Parathyroid adenoma (tissue), 2 donors: ENCODE measurements around the gene ENTREP3.

Source experiments
- H2AFZ ChIP-seq: fragments of 300-600 bp; sonication (generic); one replicate; pipeline ENCODE4 v1.7.0; 2017; ENCODE audit warnings: antibody characterized with exemption, mild to moderate bottlenecking
- H3K27ac ChIP-seq: fragments of 300-600 bp; sonication (generic); one replicate; pipeline ENCODE4 v1.7.0; 2017
- H3K27me3 ChIP-seq: fragments of 300-600 bp; sonication (generic); one replicate; pipeline ENCODE4 v1.7.0; 2017; ENCODE audit warnings: low read length; ENCODE audit not compliant: control insufficient read depth, insufficient read depth
- H3K36me3 ChIP-seq: fragments of 300-600 bp; sonication (generic); one replicate; pipeline ENCODE4 v1.7.0; 2017; ENCODE audit warnings: low read length; ENCODE audit not compliant: control insufficient read depth, insufficient read depth
- H3K4me1 ChIP-seq: fragments of 300-600 bp; sonication (generic); one replicate; pipeline ENCODE4 v1.7.0; 2017; ENCODE audit warnings: control low read depth
- H3K4me2 ChIP-seq: fragments of 300-600 bp; sonication (generic); one replicate; pipeline ENCODE4 v1.7.0; 2017; ENCODE audit warnings: low read length
- H3K4me3 ChIP-seq: fragments of 300-600 bp; sonication (generic); one replicate; pipeline ENCODE4 v1.7.0; 2017; ENCODE audit warnings: low read depth, low read length
- H3K79me2 ChIP-seq: fragments of 300-600 bp; sonication (generic); one replicate; pipeline ENCODE4 v1.7.0; 2017; ENCODE audit warnings: control low read depth
- H3K9ac ChIP-seq: fragments of 300-600 bp; sonication (generic); one replicate; pipeline ENCODE4 v1.7.0; 2017; ENCODE audit warnings: mild to moderate bottlenecking
- H3K9me3 ChIP-seq: fragments of 300-600 bp; sonication (generic); one replicate; pipeline ENCODE4 v1.7.0; 2017; ENCODE audit warnings: low read length; ENCODE audit not compliant: control insufficient read depth
- TF ChIP-seq, protein P1 (sequence below): fragments of 300-600 bp; sonication (generic); IDR thresholded peaks from one replicate; pipeline ENCODE4 v1.7.0; 2017; ENCODE audit warnings: antibody characterized with exemption, mild to moderate bottlenecking
- donor health status: primary hyperparathyroidism.

The ENTREP3 gene

DNA sequence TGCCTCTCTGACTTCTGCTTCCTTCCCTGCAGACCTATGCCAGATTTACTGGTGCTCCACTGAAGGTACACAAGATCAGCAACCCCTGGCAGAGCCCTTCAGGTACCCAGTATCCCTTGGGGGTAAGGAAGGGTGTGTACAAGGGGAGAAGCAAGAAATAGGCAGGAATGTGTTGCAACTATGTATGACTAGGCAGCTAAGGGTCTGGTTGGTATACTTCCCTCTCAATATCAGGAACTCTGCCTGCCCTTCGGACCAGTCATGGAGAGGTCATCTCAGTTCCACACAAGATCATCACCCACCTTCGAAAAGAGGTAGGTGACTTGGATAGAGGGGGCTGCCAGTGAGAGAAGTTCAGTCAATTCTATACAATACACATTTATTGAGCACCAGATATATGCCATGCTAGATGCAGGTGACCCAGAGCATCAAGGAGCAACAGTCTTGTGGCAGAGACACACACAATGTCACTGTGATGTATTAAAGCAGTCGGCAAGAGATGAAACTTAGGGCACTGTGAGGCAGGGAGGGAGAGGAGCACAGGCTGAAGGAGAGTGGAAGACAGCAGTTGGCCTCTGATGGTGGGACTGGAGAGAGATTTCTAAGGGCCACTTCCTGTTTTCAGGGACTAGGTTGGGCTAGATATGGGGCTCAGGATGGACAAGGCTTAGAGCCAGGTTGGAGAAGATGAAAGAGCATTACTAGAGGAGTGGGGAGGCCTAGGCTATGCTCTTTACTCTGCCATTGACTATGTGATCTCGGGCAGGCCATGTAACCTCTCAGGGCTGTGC, 44.8 kb downstream of the ENTREP3 start:
- TF ChIP-seq, protein P1, sequence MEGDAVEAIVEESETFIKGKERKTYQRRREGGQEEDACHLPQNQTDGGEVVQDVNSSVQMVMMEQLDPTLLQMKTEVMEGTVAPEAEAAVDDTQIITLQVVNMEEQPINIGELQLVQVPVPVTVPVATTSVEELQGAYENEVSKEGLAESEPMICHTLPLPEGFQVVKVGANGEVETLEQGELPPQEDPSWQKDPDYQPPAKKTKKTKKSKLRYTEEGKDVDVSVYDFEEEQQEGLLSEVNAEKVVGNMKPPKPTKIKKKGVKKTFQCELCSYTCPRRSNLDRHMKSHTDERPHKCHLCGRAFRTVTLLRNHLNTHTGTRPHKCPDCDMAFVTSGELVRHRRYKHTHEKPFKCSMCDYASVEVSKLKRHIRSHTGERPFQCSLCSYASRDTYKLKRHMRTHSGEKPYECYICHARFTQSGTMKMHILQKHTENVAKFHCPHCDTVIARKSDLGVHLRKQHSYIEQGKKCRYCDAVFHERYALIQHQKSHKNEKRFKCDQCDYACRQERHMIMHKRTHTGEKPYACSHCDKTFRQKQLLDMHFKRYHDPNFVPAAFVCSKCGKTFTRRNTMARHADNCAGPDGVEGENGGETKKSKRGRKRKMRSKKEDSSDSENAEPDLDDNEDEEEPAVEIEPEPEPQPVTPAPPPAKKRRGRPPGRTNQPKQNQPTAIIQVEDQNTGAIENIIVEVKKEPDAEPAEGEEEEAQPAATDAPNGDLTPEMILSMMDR: no peak
- no peak overlapping the region for H3K4me3 ChIP-seq

DNA sequence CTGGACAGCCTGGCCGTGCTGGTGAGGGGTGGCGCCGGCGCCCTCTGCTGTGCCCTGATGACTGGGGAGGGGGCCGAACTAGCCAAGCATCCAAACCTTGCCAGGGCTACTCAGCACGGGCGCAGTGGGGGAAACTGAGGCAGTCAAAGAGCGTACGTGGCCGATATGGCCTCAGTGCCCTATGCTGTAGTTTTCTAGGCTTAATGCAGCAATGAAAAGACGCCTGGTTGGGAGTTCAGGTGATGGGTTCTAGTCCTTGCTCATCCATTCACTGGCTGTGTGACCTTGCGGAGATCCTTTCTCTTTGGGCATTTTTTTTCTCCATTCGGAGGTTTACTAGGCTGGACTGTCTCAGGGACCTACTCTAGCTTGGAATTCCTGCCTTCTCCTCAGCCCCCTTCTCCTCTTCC, 46.0 kb downstream of the ENTREP3 start:
- no peaks in the 10 kb centered on the region for H3K36me3 ChIP-seq
- peak overlapping the region; percentile 69 for H3K4me2 ChIP-seq
- no peaks in the 10 kb centered on the region for H3K79me2 ChIP-seq
- peak overlapping the region; percentile 81 for H2AFZ ChIP-seq
- TF ChIP-seq, protein P1: no peak
- peaks cover 4% of the 10 kb centered on the region for H3K4me1 ChIP-seq
- H3K27me3 ChIP-seq: no peaks in the 10 kb centered on the region
- H3K4me3 ChIP-seq: peak overlapping the region; percentile 77
- peak overlapping the region; percentile 94 for H3K9ac ChIP-seq
- no peaks in the 10 kb centered on the region for H3K9me3 ChIP-seq
- peak overlapping the region; percentile 99 for H3K27ac ChIP-seq

More for the DNA sequence above, 44.8 kb downstream of the ENTREP3 start:
- H2AFZ ChIP-seq: no peak overlapping the region
- no peaks in the 10 kb centered on the region for H3K9me3 ChIP-seq
- H3K27me3 ChIP-seq: no peaks in the 10 kb centered on the region
- no peak overlapping the region for H3K27ac ChIP-seq
- H3K4me1 ChIP-seq: peaks cover 4% of the 10 kb centered on the region
- no peaks in the 10 kb centered on the region for H3K36me3 ChIP-seq
- no peaks in the 10 kb centered on the region for H3K79me2 ChIP-seq
- H3K4me2 ChIP-seq: no peak overlapping the region
- no peak overlapping the region for H3K9ac ChIP-seq

DNA sequence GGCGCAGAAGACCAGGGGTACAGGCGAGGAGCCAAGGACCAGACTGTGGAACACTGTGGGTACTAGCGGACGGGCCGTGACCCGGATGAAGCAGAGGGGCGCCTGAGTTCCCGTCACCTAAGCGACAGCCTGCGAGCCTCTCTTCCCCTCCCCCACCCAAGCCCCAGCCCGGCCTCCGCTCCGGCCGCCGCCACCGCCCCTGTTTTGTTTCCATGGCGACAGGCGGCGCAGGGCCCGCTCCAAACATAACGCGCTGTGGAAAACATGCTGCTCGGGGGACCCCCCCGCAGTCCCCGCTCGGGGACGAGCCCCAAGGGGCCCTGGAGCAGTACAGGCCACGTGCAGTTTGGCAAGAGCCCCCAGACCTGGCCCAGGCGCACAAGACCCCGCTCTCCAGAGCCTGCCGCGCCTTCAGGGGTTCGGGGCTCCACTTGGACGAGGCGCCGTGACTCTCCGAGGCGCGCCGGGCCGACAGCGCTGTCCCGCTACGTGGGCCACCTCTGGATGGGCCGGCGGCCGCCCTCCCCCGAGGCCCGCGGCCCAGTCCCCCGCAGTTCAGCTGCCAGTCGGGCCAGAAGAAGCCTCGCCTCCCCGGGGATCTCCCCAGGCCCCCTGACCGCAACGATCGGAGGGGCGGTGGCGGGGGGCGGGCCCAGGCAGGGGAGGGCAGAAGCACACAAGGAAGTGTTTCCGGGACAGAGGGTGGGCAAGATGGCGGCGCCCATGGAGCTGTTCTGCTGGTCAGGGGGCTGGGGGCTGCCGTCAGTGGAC, 46.6 kb downstream of the ENTREP3 start, which contains the start of gene MTX1:
MTX1 (plus strand) TSS at position 155 of the 771 bp plus-strand sequence; CDS start at position 265, 110 bp downstream.
- H3K4me3 ChIP-seq: peak within 1 kb of the TSS; percentile 77
- no peaks in the 10 kb centered on the region for H3K9me3 ChIP-seq
- H3K9ac ChIP-seq: peak within 1 kb of the TSS; percentile 94
- H3K27ac ChIP-seq: peak within 1 kb of the TSS; percentile 99
- H2AFZ ChIP-seq: peak within 1 kb of the TSS; percentile 81
- TF ChIP-seq, protein P1: no peak
- no peaks in the 10 kb centered on the region for H3K36me3 ChIP-seq
- no peaks in the 10 kb centered on the region for H3K27me3 ChIP-seq
- peak within 1 kb of the TSS; percentile 69 for H3K4me2 ChIP-seq
- no peaks in the 10 kb centered on the region for H3K79me2 ChIP-seq
- peaks cover 4% of the 10 kb centered on the region for H3K4me1 ChIP-seq

DNA sequence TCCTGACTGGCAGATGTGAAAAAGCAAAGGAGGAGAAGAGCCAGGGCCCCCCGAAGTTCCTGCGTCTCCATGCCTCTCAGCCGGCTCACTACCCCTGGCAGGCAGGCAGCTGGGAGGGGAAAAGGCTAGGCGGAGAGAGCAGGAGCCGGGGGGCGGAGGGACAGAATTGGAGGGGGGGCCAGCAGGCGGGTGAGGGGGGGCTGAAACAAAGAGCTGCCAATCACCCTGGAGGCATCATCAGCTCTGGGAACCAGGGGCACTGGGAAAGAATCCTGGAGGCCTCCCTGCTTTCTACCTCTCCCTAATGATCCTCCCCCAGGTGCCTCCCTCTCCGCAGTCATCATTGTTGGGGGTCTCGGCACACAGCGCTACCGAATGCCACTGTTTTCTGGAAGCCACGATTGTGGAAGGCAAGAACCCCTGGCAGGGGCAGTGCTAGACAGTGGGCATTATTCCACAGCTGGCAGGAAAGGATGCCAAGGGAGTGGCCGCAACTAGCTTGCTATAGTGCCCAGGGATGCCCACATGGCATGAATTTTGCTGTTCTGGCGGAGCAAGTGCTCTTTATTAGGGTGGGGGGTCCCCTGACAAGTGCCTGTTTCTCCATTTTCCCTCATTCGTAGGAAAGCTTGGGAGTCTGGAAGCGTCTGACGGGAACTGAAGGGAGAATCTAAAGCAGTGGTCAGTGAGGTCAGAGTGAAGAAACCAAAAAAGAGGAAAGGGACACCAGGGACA, 47.3 kb downstream of the ENTREP3 start, which contains the start of gene THBS3:
THBS3 (minus strand) TSS at position 92 of the 735 bp plus-strand sequence; CDS start at position 71, 21 bp downstream.
- Histone ChIP-seq H3K79me2 (no peaks in the 10 kb centered on the region), H3K4me3 (peak within 1 kb of the TSS; percentile 77), H3K4me1 (peaks cover 4% of the 10 kb centered on the region), H3K4me2 (peak within 1 kb of the TSS; percentile 69), H3K9me3 (no peaks in the 10 kb centered on the region), H3K27ac (peak within 1 kb of the TSS; percentile 99), H3K9ac (peak within 1 kb of the TSS; percentile 94), H3K27me3 (no peaks in the 10 kb centered on the region), H2AFZ (peak within 1 kb of the TSS; percentile 81), H3K36me3 (no peaks in the 10 kb centered on the region)
- TF ChIP-seq, protein P1: no peak
